ENCODE results near the gene GALNT18. TPM values are rescaled to one million over a fixed set of nuclear protein-coding genes. Genes with fewer than 3 reads are reported as not detected.

The GALNT18 gene
- total and polyA plus RNA-seq, 8 donors, result 16.4 to 42.6 (median 23.0) TPM

- no peak for TF ChIP-seq CTCF (IDR thresholded peaks at IDR 0.05)
- Histone ChIP-seq H3K27me3 (peaks cover 0 to 7% of the 10 kb centered on the region in 2 donors), H3K4me3 (no peak overlapping the region), H3K27ac (no peak overlapping the region), H3K36me3 (no peaks in the 10 kb centered on the region), H3K4me1 (peaks cover 4 to 15% of the 10 kb centered on the region in 2 donors), H3K9me3 (no peaks in the 10 kb centered on the region)
- no peak for ATAC-seq
- no peak for DNase-seq
- intact Hi-C loops (cut with DNase I), result no loop called here
Measured at GRCh38 chr11:11401960-11402535, 219.8 kb downstream of the GALNT18 start.

GRCh38 chr11:11400635-11401232 lies 221.1 kb downstream of the GALNT18 start:
- Histone ChIP-seq H3K4me3 (no peak overlapping the region), H3K4me1 (peaks cover 0 to 7% of the 10 kb centered on the region in 2 donors), H3K27ac (no peak overlapping the region), H3K36me3 (no peaks in the 10 kb centered on the region), H3K9me3 (no peaks in the 10 kb centered on the region), H3K27me3 (peaks cover 0 to 7% of the 10 kb centered on the region in 2 donors)
- no peak for DNase-seq
- no peak for ATAC-seq
- intact Hi-C loops (cut with DNase I), result no loop called here
- TF ChIP-seq CTCF (IDR thresholded peaks at IDR 0.05), result no peak

- TF ChIP-seq CTCF (IDR thresholded peaks at IDR 0.05), result no peak
- H3K27ac ChIP-seq, result no peak overlapping the region
- no peaks in the 10 kb centered on the region for H3K36me3 ChIP-seq
- intact Hi-C loops (cut with DNase I), result no loop called here
- H3K4me1 ChIP-seq, result peaks cover 0 to 7% of the 10 kb centered on the region in 2 donors
- no peak overlapping the region for H3K4me3 ChIP-seq
- DNase-seq (no peak), ATAC-seq (no peak)
- no peaks in the 10 kb centered on the region for H3K9me3 ChIP-seq
- H3K27me3 ChIP-seq, result peaks cover 0 to 7% of the 10 kb centered on the region in 2 donors
Measured at GRCh38 chr11:11400121-11400520, 221.7 kb downstream of the GALNT18 start.

- Histone ChIP-seq H3K4me3 (no peak overlapping the region), H3K36me3 (no peaks in the 10 kb centered on the region), H3K27ac (no peak overlapping the region), H3K9me3 (no peaks in the 10 kb centered on the region), H3K27me3 (no peaks in the 10 kb centered on the region), H3K4me1 (no peaks in the 10 kb centered on the region)
- ATAC-seq (no peak), DNase-seq (no peak)
- no peak for TF ChIP-seq CTCF (IDR thresholded peaks at IDR 0.05)
- intact Hi-C loops (cut with DNase I), result no loop called here
Measured at GRCh38 chr11:11397781-11398180, 224.0 kb downstream of the GALNT18 start.

GRCh38 chr11:11397036-11397415 lies 224.8 kb downstream of the GALNT18 start:
- intact Hi-C loops (cut with DNase I), result no loop called here
- no peaks in the 10 kb centered on the region for H3K27me3 ChIP-seq
- no peaks in the 10 kb centered on the region for H3K9me3 ChIP-seq
- no peak for DNase-seq
- H3K27ac ChIP-seq, result no peak overlapping the region
- no peak for ATAC-seq
- H3K36me3 ChIP-seq, result no peaks in the 10 kb centered on the region
- peaks cover 2 to 3% of the 10 kb centered on the region in 2 donors for H3K4me1 ChIP-seq
- no peak for TF ChIP-seq CTCF (IDR thresholded peaks at IDR 0.05)
- H3K4me3 ChIP-seq, result no peak overlapping the region
